ENCODE results near the gene KIAA1549.
"Not testable (repeated sequence)": the region's sequence is repeated elsewhere in the genome, so short reads cannot be mapped to it uniquely, and the experiment has no call there.

Gene KIAA1549

GRCh38 chr7:138816650-138817049 is 164.5 kb downstream of the KIAA1549 start:
- Histone ChIP-seq H3K4me1 (ENCODE audit: low read depth, poor library complexity, severe bottlenecking) (no peaks in the 10 kb centered on the region), H3K27ac (no peak overlapping the region), H3K27me3 (ENCODE audit: insufficient read depth, low read depth) (no peaks in the 10 kb centered on the region), H3K4me3 (IDR thresholded peaks at IDR 0.05; ENCODE audit: insufficient read depth, low read depth, low read length) (no peak overlapping the region), H2AFZ (ENCODE audit: low read depth) (no peak overlapping the region), H3K9ac (no peak overlapping the region), H3K36me3 (ENCODE audit: insufficient read depth) (no peaks in the 10 kb centered on the region), H4K20me1 (ENCODE audit: insufficient read depth) (no peaks in the 10 kb centered on the region), H3K79me2 (ENCODE audit: insufficient read depth, low read depth) (no peaks in the 10 kb centered on the region), H3K4me2 (no peak overlapping the region)
- TF ChIP-seq CTCF (conservative IDR thresholded peaks at IDR 0.05; ENCODE audit: low read depth, low read length), result no peak

- Histone ChIP-seq H3K79me2 (ENCODE audit: insufficient read depth, low read depth) (no peaks in the 10 kb centered on the region), H3K4me2 (no peak overlapping the region), H4K20me1 (ENCODE audit: insufficient read depth) (no peaks in the 10 kb centered on the region), H2AFZ (ENCODE audit: low read depth) (no peak overlapping the region), H3K36me3 (ENCODE audit: insufficient read depth) (no peaks in the 10 kb centered on the region), H3K4me3 (IDR thresholded peaks at IDR 0.05; ENCODE audit: insufficient read depth, low read depth, low read length) (no peak overlapping the region), H3K9ac (no peak overlapping the region), H3K4me1 (ENCODE audit: low read depth, poor library complexity, severe bottlenecking) (no peaks in the 10 kb centered on the region), H3K27ac (no peak overlapping the region), H3K27me3 (ENCODE audit: insufficient read depth, low read depth) (no peaks in the 10 kb centered on the region)
- TF ChIP-seq CTCF (conservative IDR thresholded peaks at IDR 0.05; ENCODE audit: low read depth, low read length), result no peak
Observed at GRCh38 chr7:138814816-138815332, 166.3 kb downstream of the KIAA1549 start.

- Histone ChIP-seq H3K79me2 (ENCODE audit: insufficient read depth, low read depth) (no peaks in the 10 kb centered on the region), H3K4me2 (no peak overlapping the region), H2AFZ (ENCODE audit: low read depth) (no peak overlapping the region), H3K27ac (no peak overlapping the region), H4K20me1 (ENCODE audit: insufficient read depth) (no peaks in the 10 kb centered on the region), H3K4me3 (IDR thresholded peaks at IDR 0.05; ENCODE audit: insufficient read depth, low read depth, low read length) (no peak overlapping the region), H3K9ac (no peak overlapping the region), H3K36me3 (ENCODE audit: insufficient read depth) (no peaks in the 10 kb centered on the region), H3K4me1 (ENCODE audit: low read depth, poor library complexity, severe bottlenecking) (no peaks in the 10 kb centered on the region), H3K27me3 (ENCODE audit: insufficient read depth, low read depth) (no peaks in the 10 kb centered on the region)
- TF ChIP-seq CTCF (conservative IDR thresholded peaks at IDR 0.05; ENCODE audit: low read depth, low read length), result no peak
Observed at GRCh38 chr7:138813945-138814344, 167.2 kb downstream of the KIAA1549 start.

GRCh38 chr7:138811327-138811726 is 169.9 kb downstream of the KIAA1549 start:
- not testable (repeated sequence) for H4K20me1 ChIP-seq (ENCODE audit: insufficient read depth); H3K36me3 ChIP-seq (ENCODE audit: insufficient read depth); H2AFZ ChIP-seq (ENCODE audit: low read depth); H3K27ac ChIP-seq; H3K27me3 ChIP-seq (ENCODE audit: insufficient read depth, low read depth); H3K4me3 ChIP-seq (IDR thresholded peaks at IDR 0.05; ENCODE audit: insufficient read depth, low read depth, low read length); H3K4me1 ChIP-seq (ENCODE audit: low read depth, poor library complexity, severe bottlenecking); H3K4me2 ChIP-seq; H3K9ac ChIP-seq; H3K79me2 ChIP-seq (ENCODE audit: insufficient read depth, low read depth)

GRCh38 chr7:138809346-138809745 is 171.8 kb downstream of the KIAA1549 start:
- Histone ChIP-seq H3K36me3 (ENCODE audit: insufficient read depth) (no peaks in the 10 kb centered on the region), H3K27ac (no peak overlapping the region)
- no peak for TF ChIP-seq CTCF (conservative IDR thresholded peaks at IDR 0.05; ENCODE audit: low read depth, low read length)

More at GRCh38 chr7:138809346-138809745, 171.8 kb downstream of the KIAA1549 start:
- no peak overlapping the region for H3K4me3 ChIP-seq (IDR thresholded peaks at IDR 0.05; ENCODE audit: insufficient read depth, low read depth, low read length)
- H3K4me1 ChIP-seq (ENCODE audit: low read depth, poor library complexity, severe bottlenecking), result no peaks in the 10 kb centered on the region
- H3K79me2 ChIP-seq (ENCODE audit: insufficient read depth, low read depth), result no peaks in the 10 kb centered on the region
- no peaks in the 10 kb centered on the region for H3K27me3 ChIP-seq (ENCODE audit: insufficient read depth, low read depth)
- H3K9ac ChIP-seq, result no peak overlapping the region
- no peak overlapping the region for H2AFZ ChIP-seq (ENCODE audit: low read depth)
- no peak overlapping the region for H3K4me2 ChIP-seq
- no peaks in the 10 kb centered on the region for H4K20me1 ChIP-seq (ENCODE audit: insufficient read depth)

Measured in KMS-11 (cell line).